ENCODE results near the gene ORC3. TPM values are rescaled to one million over a fixed set of nuclear protein-coding genes. Genes with fewer than 3 reads are reported as not detected.

The ORC3 gene
- total RNA-seq, 1 experiment from 2014 or later = 46.5 TPM

DNA sequence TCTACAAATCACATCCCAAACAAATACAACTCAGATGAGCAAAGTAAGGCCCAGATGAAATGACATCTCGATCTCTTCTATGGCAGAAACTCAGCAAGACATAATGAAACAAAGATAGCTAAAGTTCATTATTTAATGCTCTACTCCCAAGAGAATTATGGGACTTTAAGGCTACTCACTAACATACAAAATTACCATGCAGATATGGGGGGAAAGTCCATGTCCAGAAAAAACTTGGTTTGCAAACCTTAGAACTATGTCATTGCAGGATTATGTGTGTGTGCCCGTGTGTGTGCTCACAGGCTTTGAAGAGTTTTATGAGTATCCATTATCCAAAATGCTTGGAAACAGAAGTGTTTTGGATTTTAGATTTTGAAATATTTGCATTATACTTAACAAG lies 78.1 kb downstream of the ORC3 start:
- TF ChIP-seq, protein P1, sequence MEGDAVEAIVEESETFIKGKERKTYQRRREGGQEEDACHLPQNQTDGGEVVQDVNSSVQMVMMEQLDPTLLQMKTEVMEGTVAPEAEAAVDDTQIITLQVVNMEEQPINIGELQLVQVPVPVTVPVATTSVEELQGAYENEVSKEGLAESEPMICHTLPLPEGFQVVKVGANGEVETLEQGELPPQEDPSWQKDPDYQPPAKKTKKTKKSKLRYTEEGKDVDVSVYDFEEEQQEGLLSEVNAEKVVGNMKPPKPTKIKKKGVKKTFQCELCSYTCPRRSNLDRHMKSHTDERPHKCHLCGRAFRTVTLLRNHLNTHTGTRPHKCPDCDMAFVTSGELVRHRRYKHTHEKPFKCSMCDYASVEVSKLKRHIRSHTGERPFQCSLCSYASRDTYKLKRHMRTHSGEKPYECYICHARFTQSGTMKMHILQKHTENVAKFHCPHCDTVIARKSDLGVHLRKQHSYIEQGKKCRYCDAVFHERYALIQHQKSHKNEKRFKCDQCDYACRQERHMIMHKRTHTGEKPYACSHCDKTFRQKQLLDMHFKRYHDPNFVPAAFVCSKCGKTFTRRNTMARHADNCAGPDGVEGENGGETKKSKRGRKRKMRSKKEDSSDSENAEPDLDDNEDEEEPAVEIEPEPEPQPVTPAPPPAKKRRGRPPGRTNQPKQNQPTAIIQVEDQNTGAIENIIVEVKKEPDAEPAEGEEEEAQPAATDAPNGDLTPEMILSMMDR (conservative IDR thresholded peaks at IDR 0.05; ENCODE audit: low read depth, low read length) = no peak
- TF ChIP-seq EZH2 (IDR thresholded peaks at IDR 0.05; ENCODE audit: borderline replicate concordance, low read depth, low read length, poor library complexity, severe bottlenecking) = no peak
- Histone ChIP-seq H3K9me3 (ENCODE audit: low read depth, low read length, poor library complexity, severe bottlenecking) (no peaks in the 10 kb centered on the region), H3K27ac (ENCODE audit: low read depth, low read length, poor library complexity, severe bottlenecking) (no peak overlapping the region), H3K27me3 (replicated peaks; ENCODE audit: insufficient read depth, low read depth, low read length, poor library complexity) (no peaks in the 10 kb centered on the region), H3K4me3 (ENCODE audit: low read depth, low read length, poor library complexity, severe bottlenecking) (no peak overlapping the region), H3K36me3 (ENCODE audit: insufficient read depth, low read length, poor library complexity, severe bottlenecking) (peaks cover 38% of the 10 kb centered on the region), H3K4me1 (ENCODE audit: insufficient read depth, low read length, poor library complexity, severe bottlenecking) (no peaks in the 10 kb centered on the region)
- BruUV-seq (replicated peaks) = no TSS peak
- intact Hi-C loops (cut with micrococcal nuclease; ENCODE audit: unreplicated experiment) = no loop called here
- DNase-seq (ENCODE audit: low spot score) = no peak
- CTCF ChIA-PET = no interaction called here
- POLR2A ChIA-PET (ENCODE audit: low non-redundant PET) = no interaction called here

DNA sequence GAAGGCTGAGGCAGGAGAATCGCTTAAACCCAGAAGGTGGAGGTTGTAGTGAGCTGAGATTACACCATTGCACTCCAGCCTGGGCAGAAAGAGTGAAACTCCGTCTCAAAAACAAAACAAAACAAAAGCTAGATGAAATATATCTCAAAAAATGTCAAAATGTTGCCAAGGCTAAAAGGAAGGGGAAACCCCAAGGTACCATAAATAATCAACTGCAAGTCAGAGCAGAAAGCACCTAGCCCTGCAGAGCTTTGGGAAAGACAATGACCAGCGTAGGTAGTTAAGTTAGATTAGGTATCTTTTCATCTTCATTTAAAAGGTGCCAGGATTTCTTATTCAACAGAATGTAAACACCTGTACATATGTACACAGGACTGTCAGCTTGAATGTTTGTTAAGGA lies 79.1 kb downstream of the ORC3 start:
- no peaks in the 10 kb centered on the region for H3K27me3 ChIP-seq (replicated peaks; ENCODE audit: insufficient read depth, low read depth, low read length, poor library complexity)
- H3K4me3 ChIP-seq (ENCODE audit: low read depth, low read length, poor library complexity, severe bottlenecking) = no peak overlapping the region
- ChIA-PET POLR2A (ENCODE audit: low non-redundant PET) (no interaction called here), CTCF (no interaction called here)
- intact Hi-C loops (cut with micrococcal nuclease; ENCODE audit: unreplicated experiment) = no loop called here
- BruUV-seq (replicated peaks) = no TSS peak
- no peaks in the 10 kb centered on the region for H3K4me1 ChIP-seq (ENCODE audit: insufficient read depth, low read length, poor library complexity, severe bottlenecking)
- DNase-seq (ENCODE audit: low spot score) = no peak
- no peak overlapping the region for H3K27ac ChIP-seq (ENCODE audit: low read depth, low read length, poor library complexity, severe bottlenecking)
- H3K36me3 ChIP-seq (ENCODE audit: insufficient read depth, low read length, poor library complexity, severe bottlenecking) = peaks cover 31% of the 10 kb centered on the region
- no peak for TF ChIP-seq EZH2 (IDR thresholded peaks at IDR 0.05; ENCODE audit: borderline replicate concordance, low read depth, low read length, poor library complexity, severe bottlenecking)
- TF ChIP-seq, protein P1 (conservative IDR thresholded peaks at IDR 0.05; ENCODE audit: low read depth, low read length) = no peak
- no peaks in the 10 kb centered on the region for H3K9me3 ChIP-seq (ENCODE audit: low read depth, low read length, poor library complexity, severe bottlenecking)

DNA sequence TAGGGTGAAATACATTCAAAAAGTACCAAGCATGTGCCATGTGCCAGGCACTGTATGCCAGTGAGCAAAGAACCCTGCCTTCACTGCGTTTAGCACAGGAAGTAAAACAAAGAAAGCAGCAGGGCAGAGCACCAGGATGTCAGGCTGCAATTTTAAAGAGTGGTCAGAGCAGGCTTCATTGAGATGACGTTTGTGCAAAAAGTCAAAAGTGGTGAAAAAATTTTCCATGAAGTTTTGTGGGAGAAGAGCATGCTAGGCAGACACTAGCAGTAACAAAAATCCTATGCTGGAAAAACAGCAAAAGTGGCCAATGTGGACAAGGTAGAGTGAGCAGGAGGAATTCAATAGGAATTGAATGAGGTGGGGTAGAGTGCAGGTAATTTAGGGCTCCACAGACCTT lies 80.8 kb downstream of the ORC3 start:
- Histone ChIP-seq H3K36me3 (ENCODE audit: insufficient read depth, low read length, poor library complexity, severe bottlenecking) (peaks cover 41% of the 10 kb centered on the region), H3K27me3 (replicated peaks; ENCODE audit: insufficient read depth, low read depth, low read length, poor library complexity) (no peaks in the 10 kb centered on the region), H3K4me1 (ENCODE audit: insufficient read depth, low read length, poor library complexity, severe bottlenecking) (peaks cover 9% of the 10 kb centered on the region), H3K4me3 (ENCODE audit: low read depth, low read length, poor library complexity, severe bottlenecking) (no peak overlapping the region), H3K27ac (ENCODE audit: low read depth, low read length, poor library complexity, severe bottlenecking) (no peak overlapping the region), H3K9me3 (ENCODE audit: low read depth, low read length, poor library complexity, severe bottlenecking) (no peaks in the 10 kb centered on the region)
- no peak for DNase-seq (ENCODE audit: low spot score)
- ChIA-PET CTCF (no interaction called here), POLR2A (ENCODE audit: low non-redundant PET) (no interaction called here)
- intact Hi-C loops (cut with micrococcal nuclease; ENCODE audit: unreplicated experiment) = no loop called here
- BruUV-seq (replicated peaks) = no TSS peak
- TF ChIP-seq, protein P1 (conservative IDR thresholded peaks at IDR 0.05; ENCODE audit: low read depth, low read length) = no peak
- no peak for TF ChIP-seq EZH2 (IDR thresholded peaks at IDR 0.05; ENCODE audit: borderline replicate concordance, low read depth, low read length, poor library complexity, severe bottlenecking)
